Uterus (tissue), 4 donors: Measurements from ENCODE around the gene LRIT1. TPM values are rescaled to one million over a fixed set of nuclear protein-coding genes. Genes with fewer than 3 reads are reported as not detected.

Experiments
- DNase-seq, 2 donors: peaks; one replicate each; pipeline ENCODE4 v3.0.0-alpha.2; 2019 to 2020
- H3K27ac ChIP-seq, 2 donors: fragments of 200-600 bp; sonication (generic); 1 replicate in 1 of 2; 2 replicates in 1 of 2; pipeline ENCODE4 v1.5.1; 2016 to 2018
- H3K27me3 ChIP-seq, 2 donors: fragments of 200-600 bp; sonication (generic); one replicate each; pipeline ENCODE4 v1.5.1; 2018 to 2019; ENCODE audit warnings: control low read depth in 1 of 2
- H3K36me3 ChIP-seq, 2 donors: fragments of 200-600 bp; sonication (generic); one replicate each; pipeline ENCODE4 v1.5.1; 2019; ENCODE audit warnings: control low read depth in 1 of 2
- H3K4me1 ChIP-seq, 2 donors: fragments of 200-600 bp; sonication (generic); one replicate each; pipeline ENCODE4 v1.5.1; 2018 to 2019; ENCODE audit warnings: control low read depth in 1 of 2
- H3K4me3 ChIP-seq, 2 donors: fragments of 200-600 bp; sonication (generic); 1 replicate in 1 of 2; 2 replicates in 1 of 2; pipeline ENCODE4 v1.5.1; 2018 to 2019; ENCODE audit warnings: mild to moderate bottlenecking in 1 of 2
- H3K9me3 ChIP-seq, 2 donors: fragments of 200-600 bp; sonication (generic); one replicate each; pipeline ENCODE4 v1.5.1; 2019; ENCODE audit warnings: control low read depth in 1 of 2
- POLR2A ChIP-seq, 2 donors: fragments of 450-650 bp; IDR thresholded peaks; one replicate each; pipeline ENCODE4 v1.6.1; 2016; ENCODE audit warnings: antibody characterized with exemption in 2 of 2, mild to moderate bottlenecking in 1 of 2, moderate library complexity in 1 of 2
- intact Hi-C: fragments of 100-400 bp; cut with DNase I; formaldehyde crosslinking; loops from one replicate; pipeline ENCODE4 v1.15.1; 2023; ENCODE audit warnings: low total_unique reads
- total RNA-seq, 4 donors: library from RNA; depleted of rRNA in 3 of 4; stranded (reverse); fragments of >200 nt in 3 of 4; gene quantifications; one replicate each; pipeline versions ENCODE4 v1.1.0 to v1.2.4, GENCODE V29; 2014 to 2023
- TF ChIP-seq, protein P1 (sequence below), 4 experiments: fragments of 200-600 bp in 2 of 4; fragments of 450-650 bp in 2 of 4; sonication (generic) in 2 of 4; IDR thresholded peaks; one replicate each; pipeline ENCODE4 v1.5.1; 2016 to 2019; ENCODE audit warnings: antibody characterized with exemption in 4 of 4, mild to moderate bottlenecking in 2 of 4, moderate library complexity in 1 of 4
- donor health status: DM: yes; HTN: yes; CAD: no.

The LRIT1 gene
- total RNA-seq, 4 donors from 2014 or later: not detected

DNA sequence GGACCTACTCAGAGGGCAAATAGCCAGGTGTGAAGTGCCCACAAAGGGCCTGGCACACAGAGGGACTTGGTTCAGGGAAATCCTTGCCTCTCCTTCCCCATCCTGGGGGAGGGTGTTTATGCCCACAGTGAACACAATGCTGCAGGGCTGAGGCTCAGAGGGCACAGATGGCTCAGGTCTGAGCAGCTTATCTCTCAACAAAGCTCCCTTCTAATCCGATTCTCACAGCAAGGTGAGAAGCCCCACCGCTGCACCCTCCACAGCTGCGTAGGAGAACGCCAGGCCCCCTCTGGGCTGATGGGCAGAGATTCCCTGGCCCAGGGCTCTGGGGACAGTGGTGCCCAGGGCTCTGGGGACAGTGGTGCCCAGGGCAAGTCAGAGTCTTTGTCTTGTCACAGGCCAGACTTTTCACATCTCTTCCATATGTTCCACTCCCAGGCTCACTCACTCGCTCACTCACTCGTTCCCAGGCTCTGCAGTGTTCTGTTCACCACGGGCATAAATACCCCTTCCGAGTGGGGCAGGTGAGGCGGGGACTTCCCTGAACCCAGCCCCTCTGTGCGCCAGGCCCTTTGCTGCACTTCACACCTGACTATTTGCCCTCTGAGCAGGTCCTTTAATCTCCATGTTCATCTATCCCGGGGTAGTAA is 55.7 kb downstream of the LRIT1 start:
- DNase-seq: no peak
- Histone ChIP-seq H3K27me3 (no peaks in the 10 kb centered on the region), H3K4me3 (no peak overlapping the region), H3K36me3 (no peaks in the 10 kb centered on the region), H3K27ac (no peak overlapping the region), H3K9me3 (no peaks in the 10 kb centered on the region), H3K4me1 (no peaks in the 10 kb centered on the region)
- TF ChIP-seq, protein P1, sequence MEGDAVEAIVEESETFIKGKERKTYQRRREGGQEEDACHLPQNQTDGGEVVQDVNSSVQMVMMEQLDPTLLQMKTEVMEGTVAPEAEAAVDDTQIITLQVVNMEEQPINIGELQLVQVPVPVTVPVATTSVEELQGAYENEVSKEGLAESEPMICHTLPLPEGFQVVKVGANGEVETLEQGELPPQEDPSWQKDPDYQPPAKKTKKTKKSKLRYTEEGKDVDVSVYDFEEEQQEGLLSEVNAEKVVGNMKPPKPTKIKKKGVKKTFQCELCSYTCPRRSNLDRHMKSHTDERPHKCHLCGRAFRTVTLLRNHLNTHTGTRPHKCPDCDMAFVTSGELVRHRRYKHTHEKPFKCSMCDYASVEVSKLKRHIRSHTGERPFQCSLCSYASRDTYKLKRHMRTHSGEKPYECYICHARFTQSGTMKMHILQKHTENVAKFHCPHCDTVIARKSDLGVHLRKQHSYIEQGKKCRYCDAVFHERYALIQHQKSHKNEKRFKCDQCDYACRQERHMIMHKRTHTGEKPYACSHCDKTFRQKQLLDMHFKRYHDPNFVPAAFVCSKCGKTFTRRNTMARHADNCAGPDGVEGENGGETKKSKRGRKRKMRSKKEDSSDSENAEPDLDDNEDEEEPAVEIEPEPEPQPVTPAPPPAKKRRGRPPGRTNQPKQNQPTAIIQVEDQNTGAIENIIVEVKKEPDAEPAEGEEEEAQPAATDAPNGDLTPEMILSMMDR (IDR thresholded peaks at IDR 0.05): no peak
- no peak for TF ChIP-seq POLR2A (IDR thresholded peaks at IDR 0.05)
- intact Hi-C loops: no loop called here

DNA sequence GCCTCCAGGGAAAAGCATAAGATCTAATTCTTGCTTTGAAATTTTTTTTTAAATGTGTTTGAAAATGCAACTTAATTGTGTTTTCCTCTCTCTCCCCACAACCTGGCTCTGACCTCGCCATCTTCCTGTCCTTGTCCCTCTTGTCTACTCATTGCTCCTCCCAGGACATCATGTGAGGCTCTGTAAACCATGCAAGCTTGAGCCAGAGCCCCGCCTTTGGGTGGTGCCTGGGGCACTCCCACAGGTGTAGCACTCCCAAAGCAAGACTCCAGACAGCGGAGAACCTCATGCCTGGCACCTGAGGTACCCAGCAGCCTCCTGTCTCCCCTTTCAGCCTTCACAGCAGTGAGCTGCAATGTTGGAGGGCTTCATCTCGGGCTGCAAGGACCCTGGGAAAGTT is 56.8 kb downstream of the LRIT1 start:
- no peak overlapping the region for H3K4me3 ChIP-seq
- no peaks in the 10 kb centered on the region for H3K9me3 ChIP-seq
- no peaks in the 10 kb centered on the region for H3K4me1 ChIP-seq
- TF ChIP-seq, protein P1 (IDR thresholded peaks at IDR 0.05): no peak
- H3K27ac ChIP-seq: no peak overlapping the region
- intact Hi-C loops: no loop called here
- no peaks in the 10 kb centered on the region for H3K36me3 ChIP-seq
- no peaks in the 10 kb centered on the region for H3K27me3 ChIP-seq
- DNase-seq: no peak

DNA sequence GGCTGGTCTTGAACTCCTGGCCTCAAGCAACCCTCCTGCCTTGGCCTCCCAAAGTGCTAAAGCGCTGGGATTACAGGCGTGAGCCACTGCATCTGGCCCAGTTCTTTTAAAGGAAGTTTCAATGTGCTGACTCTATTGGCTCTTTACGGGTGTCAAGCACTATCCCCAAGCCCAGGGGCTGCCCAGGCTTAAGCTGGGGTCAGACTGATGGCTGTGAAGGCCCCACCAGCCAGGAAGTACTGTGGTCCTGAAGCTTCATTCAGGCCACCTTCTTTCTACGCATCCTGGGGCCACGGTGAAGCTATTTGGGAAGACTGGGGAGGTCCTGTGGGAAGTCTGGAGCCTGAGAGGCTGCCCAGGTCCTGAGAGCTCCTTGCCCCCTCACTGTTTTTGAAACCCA is 59.7 kb downstream of the LRIT1 start:
- Histone ChIP-seq H3K36me3 (no peaks in the 10 kb centered on the region), H3K27ac (no peak overlapping the region), H3K9me3 (no peaks in the 10 kb centered on the region), H3K4me3 (no peak overlapping the region), H3K4me1 (no peaks in the 10 kb centered on the region), H3K27me3 (no peaks in the 10 kb centered on the region)
- no peak for DNase-seq
- TF ChIP-seq POLR2A (IDR thresholded peaks at IDR 0.05): no peak
- TF ChIP-seq, protein P1 (IDR thresholded peaks at IDR 0.05): no peak
- intact Hi-C loops: no loop called here

Other genes starting within 250 kb of the LRIT1 start
- gene GHITM, start 102.0 kb downstream of the LRIT1 start, total RNA-seq: 100 to 1,000 TPM in 2 of 4 donors, 10 to 100 TPM in 2; 83.6 to 141 (median 113) TPM
- not detected for gene GPR15LG, start 67.7 kb downstream of the LRIT1 start, total RNA-seq
- 1 to 10 TPM in 2 of 4 donors, under 1 TPM in 1, not detected in 1; under 0.01 to 1.5 (median 1.0) TPM for gene CDHR1, start 47.0 kb downstream of the LRIT1 start, total RNA-seq
- gene LRIT2, start 16.0 kb downstream of the LRIT1 start, total RNA-seq: not detected
- gene RGR, start 3.5 kb upstream of the LRIT1 start, total RNA-seq: not detected
- gene CCSER2, start 87.0 kb upstream of the LRIT1 start, total RNA-seq: 100 to 1,000 TPM in 1 of 4 donors, 10 to 100 TPM in 3; 40.5 to 112 (median 54.0) TPM